ENCODE data around the gene TBX18.

DNA sequence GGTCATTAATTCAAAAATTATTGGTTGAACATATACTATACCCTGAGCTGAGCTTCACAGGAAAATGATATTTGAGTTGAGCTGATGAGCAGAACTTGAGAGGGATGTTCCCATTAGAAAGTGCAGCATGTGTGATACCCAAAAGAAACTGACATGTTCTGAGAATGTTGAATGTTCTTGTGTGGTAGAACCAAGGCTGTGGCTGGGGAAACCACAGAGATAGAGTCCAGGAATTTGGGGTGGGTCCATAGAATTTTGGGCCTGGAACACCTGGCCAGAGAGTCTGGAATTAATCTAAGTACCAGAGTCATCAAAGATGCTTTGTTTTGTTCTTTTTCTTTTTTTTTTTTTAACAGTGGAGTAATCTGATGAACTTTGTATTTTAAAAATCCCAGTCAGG is 88.7 kb downstream of the TBX18 start:
- no peak for TF ChIP-seq CTCF (conservative IDR thresholded peaks at IDR 0.05 in 1 of 2, IDR thresholded peaks at IDR 0.05 in 1 of 2; ENCODE audit: low read depth in 1 of 2, low read length in 2 of 2)
- TF ChIP-seq EZH2 (IDR thresholded peaks at IDR 0.05; ENCODE audit: low read length, missing control alignments): no peak

Measured in fibroblast of lung (primary cell).